MM.1S (cell line): ENCODE data around the gene DENND5B.

Source experiments
- DNase-seq: peaks from one replicate; pipeline ENCODE4 v3.0.0-alpha.2; 2015
- H2AFZ ChIP-seq: fragments of 300-600 bp; sonication (generic); 2 replicates; pipeline ENCODE4 v1.6.0; 2016; ENCODE audit warnings: antibody characterized with exemption, low read length
- H3F3A ChIP-seq: fragments of 300-600 bp; sonication (generic); 2 replicates; pipeline ENCODE4 v1.6.1; 2016; ENCODE audit warnings: mild to moderate bottlenecking, antibody characterized with exemption, low read length, moderate library complexity, mixed read lengths; ENCODE audit not compliant: insufficient read depth
- H3K27ac ChIP-seq: fragments of 300-600 bp; sonication (generic); 2 replicates; pipeline ENCODE4 v1.5.1; 2016; ENCODE audit warnings: mild to moderate bottlenecking, low read length
- H3K27me3 ChIP-seq: fragments of 300-600 bp; sonication (generic); replicated peaks from 2 replicates; pipeline ENCODE4 v1.6.0; 2016; ENCODE audit warnings: low read length; ENCODE audit not compliant: insufficient read depth
- H3K36me3 ChIP-seq: fragments of 300-600 bp; sonication (generic); replicated peaks from 2 replicates; pipeline ENCODE4 v1.6.1; 2016; ENCODE audit warnings: mild to moderate bottlenecking, low read length, mixed read lengths; ENCODE audit not compliant: insufficient read depth
- H3K4me1 ChIP-seq: fragments of 300-600 bp; sonication (generic); 2 replicates; pipeline ENCODE4 v1.6.1; 2016; ENCODE audit warnings: low read length, mixed read lengths
- H3K4me2 ChIP-seq: fragments of 300-600 bp; sonication (generic); 2 replicates; pipeline ENCODE4 v1.6.0; 2016; ENCODE audit warnings: low read depth, low read length
- H3K4me3 ChIP-seq: fragments of 300-600 bp; sonication (generic); 2 replicates; pipeline ENCODE4 v1.5.1; 2016; ENCODE audit warnings: low read length, mixed read lengths
- H3K79me2 ChIP-seq: fragments of 300-600 bp; sonication (generic); 2 replicates; pipeline ENCODE4 v1.6.1; 2016; ENCODE audit warnings: mixed run types, low read length, mixed read lengths
- H3K9ac ChIP-seq: fragments of 300-600 bp; sonication (generic); 2 replicates; pipeline ENCODE4 v1.6.1; 2016; ENCODE audit warnings: low read length, mixed read lengths
- H3K9me2 ChIP-seq: fragments of 300-600 bp; sonication (generic); replicated peaks from 2 replicates; pipeline ENCODE4 v1.6.1; 2016; ENCODE audit warnings: mild to moderate bottlenecking, low read length, mixed read lengths; ENCODE audit not compliant: insufficient read depth
- H3K9me3 ChIP-seq: fragments of 300-600 bp; sonication (generic); replicated peaks from 2 replicates; pipeline ENCODE4 v1.6.1; 2016; ENCODE audit warnings: mild to moderate bottlenecking, low read length, mixed read lengths; ENCODE audit not compliant: insufficient read depth
- H4K20me1 ChIP-seq: fragments of 300-600 bp; sonication (generic); 2 replicates; pipeline ENCODE4 v1.6.1; 2016; ENCODE audit warnings: mild to moderate bottlenecking, low read length, moderate library complexity, mixed read lengths; ENCODE audit not compliant: insufficient read depth
- CTCF ChIP-seq: fragments of 300-600 bp; sonication (generic); IDR thresholded peaks from 2 replicates; pipeline ENCODE4 v1.5.1; 2016; ENCODE audit warnings: antibody characterized with exemption, low read length, mixed read lengths
- EZH2 ChIP-seq: fragments of 300-600 bp; sonication (generic); optimal IDR thresholded peaks from 2 replicates; pipeline ENCODE3; 2017; ENCODE audit warnings: low read depth, mild to moderate bottlenecking, antibody characterized with exemption, low read length, mixed read lengths
- EZH2phosphoT487 ChIP-seq: fragments of 300-600 bp; sonication (generic); IDR thresholded peaks from 2 replicates; pipeline ENCODE4 v1.6.1; 2018; ENCODE audit warnings: antibody characterized with exemption, low read length

Gene DENND5B

GRCh38 chr12:31605531-31605930 is 14.6 kb upstream of the DENND5B start:
- Histone ChIP-seq H3F3A (peaks cover 16% of the 10 kb centered on the region), H4K20me1 (no peaks in the 10 kb centered on the region), H3K27me3 (no peaks in the 10 kb centered on the region), H3K9ac (no peak overlapping the region), H3K79me2 (no peaks in the 10 kb centered on the region), H3K27ac (no peak overlapping the region), H3K9me3 (0 out of 2 replicates have a peak, but pooled peaks cover 3% of the 10 kb centered on the region), H3K9me2 (no peaks in the 10 kb centered on the region), H3K36me3 (no peaks in the 10 kb centered on the region), H3K4me1 (peaks cover 18% of the 10 kb centered on the region), H2AFZ (no peak overlapping the region), H3K4me2 (no peak overlapping the region), H3K4me3 (no peak overlapping the region)
- TF ChIP-seq EZH2phosphoT487, result no peak
- no peak for TF ChIP-seq EZH2
- TF ChIP-seq CTCF, result no peak
- DNase-seq, result no peak

GRCh38 chr12:31603546-31604009 is 12.6 kb upstream of the DENND5B start:
- Histone ChIP-seq H3K9me2 (no peaks in the 10 kb centered on the region), H3K9ac (no peak overlapping the region; the same call in 1 of the 2 replicates), H3K27ac (peak overlapping the region; percentile 65; the same call in 1 of the 2 replicates), H3K27me3 (no peaks in the 10 kb centered on the region), H3F3A (peaks cover 16% of the 10 kb centered on the region), H3K4me1 (peaks cover 18% of the 10 kb centered on the region), H3K4me3 (peak overlapping the region; percentile 18; the same call in 1 of the 2 replicates), H3K9me3 (no peaks in the 10 kb centered on the region), H4K20me1 (no peaks in the 10 kb centered on the region), H3K36me3 (no peaks in the 10 kb centered on the region), H2AFZ (peak overlapping the region; percentile 50; the same call in 1 of the 2 replicates), H3K79me2 (no peaks in the 10 kb centered on the region), H3K4me2 (peak overlapping the region; percentile 55)
- DNase-seq, result peak; percentile 77
- TF ChIP-seq CTCF (no peak), EZH2phosphoT487 (no peak), EZH2 (no peak)

GRCh38 chr12:31600750-31601149 is 9.8 kb upstream of the DENND5B start:
- H2AFZ ChIP-seq, result no peak overlapping the region

More at GRCh38 chr12:31600750-31601149, 9.8 kb upstream of the DENND5B start:
- H3K27ac ChIP-seq, result no peak overlapping the region
- H3K4me1 ChIP-seq, result peaks cover 18% of the 10 kb centered on the region
- H3K9me2 ChIP-seq, result no peaks in the 10 kb centered on the region
- no peaks in the 10 kb centered on the region for H3K27me3 ChIP-seq
- H3F3A ChIP-seq, result peaks cover 16% of the 10 kb centered on the region
- no peaks in the 10 kb centered on the region for H3K79me2 ChIP-seq
- no peak overlapping the region for H3K4me2 ChIP-seq
- no peaks in the 10 kb centered on the region for H3K9me3 ChIP-seq
- no peak for TF ChIP-seq EZH2phosphoT487
- TF ChIP-seq CTCF, result no peak
- TF ChIP-seq EZH2, result no peak
- no peak for DNase-seq
- no peaks in the 10 kb centered on the region for H4K20me1 ChIP-seq
- no peaks in the 10 kb centered on the region for H3K36me3 ChIP-seq
- H3K9ac ChIP-seq, result no peak overlapping the region
- H3K4me3 ChIP-seq, result no peak overlapping the region
